ENCODE data around the gene FKBP1A.

The FKBP1A gene

DNA sequence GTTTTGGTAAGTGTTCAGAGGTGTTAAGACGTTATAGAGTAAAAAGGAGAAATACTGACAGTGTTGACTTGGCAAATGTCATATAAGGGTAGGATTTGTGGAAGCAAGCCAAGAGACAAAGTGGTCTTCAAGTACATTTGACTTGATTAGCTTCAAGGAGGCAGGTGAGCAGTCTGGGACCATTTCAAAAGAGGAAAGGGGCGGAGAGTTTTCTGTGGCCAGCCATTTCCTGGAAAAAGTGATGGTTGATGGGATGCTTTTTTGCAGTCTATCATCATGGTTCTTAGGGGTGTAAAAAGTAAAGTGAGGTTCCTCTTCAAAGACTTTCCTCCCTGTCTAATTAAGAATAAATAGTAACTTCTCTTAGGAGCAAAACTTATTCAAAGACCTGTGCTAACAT, 28.7 kb downstream of the FKBP1A start:
- no peak for TF ChIP-seq MYC (IDR thresholded peaks at IDR 0.05; ENCODE audit: low read depth, low read length)
- TF ChIP-seq, protein P1, sequence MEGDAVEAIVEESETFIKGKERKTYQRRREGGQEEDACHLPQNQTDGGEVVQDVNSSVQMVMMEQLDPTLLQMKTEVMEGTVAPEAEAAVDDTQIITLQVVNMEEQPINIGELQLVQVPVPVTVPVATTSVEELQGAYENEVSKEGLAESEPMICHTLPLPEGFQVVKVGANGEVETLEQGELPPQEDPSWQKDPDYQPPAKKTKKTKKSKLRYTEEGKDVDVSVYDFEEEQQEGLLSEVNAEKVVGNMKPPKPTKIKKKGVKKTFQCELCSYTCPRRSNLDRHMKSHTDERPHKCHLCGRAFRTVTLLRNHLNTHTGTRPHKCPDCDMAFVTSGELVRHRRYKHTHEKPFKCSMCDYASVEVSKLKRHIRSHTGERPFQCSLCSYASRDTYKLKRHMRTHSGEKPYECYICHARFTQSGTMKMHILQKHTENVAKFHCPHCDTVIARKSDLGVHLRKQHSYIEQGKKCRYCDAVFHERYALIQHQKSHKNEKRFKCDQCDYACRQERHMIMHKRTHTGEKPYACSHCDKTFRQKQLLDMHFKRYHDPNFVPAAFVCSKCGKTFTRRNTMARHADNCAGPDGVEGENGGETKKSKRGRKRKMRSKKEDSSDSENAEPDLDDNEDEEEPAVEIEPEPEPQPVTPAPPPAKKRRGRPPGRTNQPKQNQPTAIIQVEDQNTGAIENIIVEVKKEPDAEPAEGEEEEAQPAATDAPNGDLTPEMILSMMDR (IDR thresholded peaks at IDR 0.05; ENCODE audit: low read depth, low read length): no peak
- TF ChIP-seq, protein P2, sequence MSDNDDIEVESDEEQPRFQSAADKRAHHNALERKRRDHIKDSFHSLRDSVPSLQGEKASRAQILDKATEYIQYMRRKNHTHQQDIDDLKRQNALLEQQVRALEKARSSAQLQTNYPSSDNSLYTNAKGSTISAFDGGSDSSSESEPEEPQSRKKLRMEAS (IDR thresholded peaks at IDR 0.05; ENCODE audit: low read depth, low read length): no peak
- no peak for TF ChIP-seq POLR2A (IDR thresholded peaks at IDR 0.05; ENCODE audit: extremely low read depth, insufficient read length)
- DNase-seq (ENCODE audit: low read depth): no peak
- H3K4me3 ChIP-seq (ENCODE audit: low read depth, low read length): no peak overlapping the region

DNA sequence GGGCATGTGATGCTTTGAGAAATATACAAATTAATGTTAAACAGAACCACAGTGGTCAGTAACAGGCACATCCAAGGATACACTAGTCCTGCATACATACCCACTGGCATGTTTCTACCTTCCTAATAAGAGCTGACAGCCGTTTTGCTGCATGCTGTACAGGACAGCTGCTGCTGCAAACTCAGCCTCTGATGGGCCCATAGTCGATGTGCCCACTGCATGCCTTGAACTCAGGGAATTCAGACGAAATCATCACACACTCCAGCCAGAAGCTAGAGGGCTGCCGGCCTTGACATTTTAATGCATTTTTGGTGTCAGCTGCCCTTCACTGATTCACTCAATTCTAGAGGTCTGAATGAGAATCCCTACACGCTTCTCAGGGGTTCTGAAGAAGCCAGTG, 29.3 kb downstream of the FKBP1A start:
- no peak overlapping the region for H3K4me3 ChIP-seq (ENCODE audit: low read depth, low read length)
- DNase-seq (ENCODE audit: low read depth): no peak
- TF ChIP-seq, protein P1 (IDR thresholded peaks at IDR 0.05; ENCODE audit: low read depth, low read length): no peak
- TF ChIP-seq POLR2A (IDR thresholded peaks at IDR 0.05; ENCODE audit: extremely low read depth, insufficient read length): no peak
- no peak for TF ChIP-seq MYC (IDR thresholded peaks at IDR 0.05; ENCODE audit: low read depth, low read length)
- TF ChIP-seq, protein P2 (IDR thresholded peaks at IDR 0.05; ENCODE audit: low read depth, low read length): no peak

DNA sequence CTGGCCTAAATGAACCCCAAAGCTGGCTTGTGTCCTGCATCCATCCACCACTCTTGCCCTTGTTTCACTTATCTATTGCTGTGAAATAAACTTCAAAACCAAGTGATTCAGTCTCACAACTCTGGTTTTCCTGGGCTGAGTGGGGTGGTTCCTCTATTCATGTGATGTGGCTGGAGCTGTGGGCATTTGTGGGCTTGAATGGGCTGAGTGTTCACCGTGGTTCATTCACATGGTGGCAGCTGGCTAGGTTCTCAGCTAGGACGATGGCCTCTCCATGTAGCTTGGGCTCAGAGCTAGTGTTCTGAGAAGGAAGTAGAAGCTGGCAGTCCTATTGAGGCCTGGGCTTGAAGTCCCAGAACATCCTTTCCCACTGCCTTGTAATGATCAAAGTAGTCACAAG, 30.4 kb downstream of the FKBP1A start:
- no peak overlapping the region for H3K4me3 ChIP-seq (ENCODE audit: low read depth, low read length)
- no peak for DNase-seq (ENCODE audit: low read depth)
- TF ChIP-seq POLR2A (IDR thresholded peaks at IDR 0.05; ENCODE audit: extremely low read depth, insufficient read length) (no peak), MYC (IDR thresholded peaks at IDR 0.05; ENCODE audit: low read depth, low read length) (no peak)
- TF ChIP-seq, protein P1 (IDR thresholded peaks at IDR 0.05; ENCODE audit: low read depth, low read length): no peak
- TF ChIP-seq, protein P2 (IDR thresholded peaks at IDR 0.05; ENCODE audit: low read depth, low read length): no peak

DNA sequence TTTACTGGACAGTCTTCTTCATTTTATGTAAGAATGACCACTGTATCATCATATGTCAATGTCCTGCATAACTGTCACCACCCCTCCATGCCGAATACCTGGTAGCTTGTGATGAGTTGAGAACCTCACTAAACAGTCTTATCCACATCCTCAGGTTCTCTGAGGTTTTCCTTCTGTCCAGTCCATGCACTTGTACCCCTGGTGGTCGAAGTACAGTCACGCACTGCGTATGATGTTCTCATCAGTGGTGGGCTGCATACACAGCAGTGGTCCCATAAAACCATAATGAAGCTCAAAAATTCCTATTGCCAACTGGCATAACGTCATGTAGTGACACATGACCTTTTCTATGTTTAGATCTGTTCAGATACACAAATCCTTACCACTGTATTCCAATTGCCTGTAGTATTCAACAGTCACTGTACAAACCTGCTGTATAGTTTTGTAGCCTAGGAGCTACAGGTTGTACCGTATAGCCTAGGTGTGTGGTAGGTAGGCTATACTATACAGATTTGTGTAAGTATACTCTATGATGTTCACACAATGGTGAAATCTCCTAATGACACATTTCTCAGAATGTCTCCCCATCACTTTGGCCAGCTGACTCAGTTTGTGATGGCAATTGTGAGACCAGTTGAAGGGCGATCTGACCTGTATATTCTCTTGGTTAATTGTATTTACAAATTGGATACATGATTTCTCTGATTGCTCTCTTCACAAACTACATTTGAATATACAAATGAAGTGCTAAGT, 32.6 kb downstream of the FKBP1A start:
- no peak for TF ChIP-seq MYC (IDR thresholded peaks at IDR 0.05; ENCODE audit: low read depth, low read length)
- TF ChIP-seq, protein P1 (IDR thresholded peaks at IDR 0.05; ENCODE audit: low read depth, low read length): no peak
- TF ChIP-seq, protein P2 (IDR thresholded peaks at IDR 0.05; ENCODE audit: low read depth, low read length): no peak
- TF ChIP-seq POLR2A (IDR thresholded peaks at IDR 0.05; ENCODE audit: extremely low read depth, insufficient read length): no peak
- no peak for DNase-seq (ENCODE audit: low read depth)
- no peak overlapping the region for H3K4me3 ChIP-seq (ENCODE audit: low read depth, low read length)

DNA sequence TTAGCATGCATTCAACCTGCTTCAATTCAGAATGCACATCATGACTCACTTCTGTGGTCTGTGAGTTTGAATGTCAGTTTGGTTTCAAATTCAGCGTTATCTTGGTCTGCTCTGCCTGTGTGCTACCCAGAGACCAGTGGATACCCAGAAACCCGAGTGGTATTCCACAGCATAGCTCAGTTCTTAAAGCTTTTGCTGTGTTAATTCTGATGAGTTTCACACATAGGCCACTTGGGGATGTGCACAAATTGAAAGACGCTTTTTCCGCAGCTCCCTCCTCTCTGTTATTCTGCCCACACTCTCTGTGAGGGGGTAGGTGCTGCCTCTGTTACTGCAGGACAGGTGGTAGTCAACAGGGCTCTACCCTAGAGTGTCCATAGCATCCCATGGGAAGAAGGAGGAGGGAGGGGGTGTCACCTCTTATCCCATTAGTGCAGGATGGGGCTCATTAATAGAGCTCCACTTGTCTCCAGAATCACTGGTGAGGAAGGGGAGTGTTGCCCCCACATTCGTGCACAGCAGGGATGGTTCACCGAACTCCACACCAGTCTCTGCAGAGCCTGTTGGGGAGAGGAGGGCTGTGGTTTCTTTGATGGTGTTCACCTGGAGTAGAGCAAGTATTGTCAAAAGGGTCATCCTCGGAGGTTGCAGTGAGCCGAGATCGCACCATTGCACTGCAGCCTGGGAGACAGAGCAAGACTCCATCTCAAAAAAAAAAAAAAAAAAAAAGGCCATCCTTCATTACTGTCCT, 34.8 kb downstream of the FKBP1A start:
- TF ChIP-seq, protein P1 (IDR thresholded peaks at IDR 0.05; ENCODE audit: low read depth, low read length): no peak
- no peak for TF ChIP-seq MYC (IDR thresholded peaks at IDR 0.05; ENCODE audit: low read depth, low read length)
- TF ChIP-seq, protein P2 (IDR thresholded peaks at IDR 0.05; ENCODE audit: low read depth, low read length): no peak
- TF ChIP-seq POLR2A (IDR thresholded peaks at IDR 0.05; ENCODE audit: extremely low read depth, insufficient read length): no peak
- no peak for DNase-seq (ENCODE audit: low read depth)
- H3K4me3 ChIP-seq (ENCODE audit: low read depth, low read length): no peak overlapping the region
